SK-N-SH treated with all-trans-retinoic acid at 6 μM for 48 hours (cell line): ENCODE data around the gene GPER1.

Experiments
- ATAC-seq: fragments of 200-7000 bp; cut with Tn5 transposase; 3 replicates; pipeline ENCODE4 v1.9.1; 2020; ENCODE audit warnings: mild to moderate bottlenecking, moderate library complexity
- ARNTL ChIP-seq: fragments of 450-650 bp; formaldehyde crosslinking; IDR thresholded peaks from 2 replicates; pipeline ENCODE4 v1.5.0; 2020; ENCODE audit warnings: low read depth, mild to moderate bottlenecking, moderate library complexity, borderline replicate concordance
- BACH2 ChIP-seq: fragments of 250-450 bp; sonication (Bioruptor Pico); IDR thresholded peaks from 2 replicates; pipeline ENCODE4 v1.9.0; 2021; ENCODE audit warnings: mild to moderate bottlenecking, borderline replicate concordance
- CREB5 ChIP-seq: fragments of 250-450 bp; sonication (Bioruptor Pico); IDR thresholded peaks from 2 replicates; pipeline ENCODE4 v1.5.1; 2020; ENCODE audit warnings: low read depth, mild to moderate bottlenecking, moderate library complexity
- CSDC2 ChIP-seq: fragments of 250-450 bp; sonication (Bioruptor Pico); IDR thresholded peaks from 2 replicates; pipeline ENCODE4 v1.5.0; 2020; ENCODE audit warnings: mild to moderate bottlenecking, moderate library complexity
- CSRNP3 ChIP-seq: fragments of 250-450 bp; sonication (Bioruptor Pico); IDR thresholded peaks from 2 replicates; pipeline ENCODE4 v1.5.1; 2021; ENCODE audit warnings: mild to moderate bottlenecking, moderate library complexity
- ESRRG ChIP-seq: fragments of 250-450 bp; sonication (Bioruptor Pico); IDR thresholded peaks from 2 replicates; pipeline ENCODE4 v1.6.1; 2021; ENCODE audit warnings: mild to moderate bottlenecking
- GLIS3 ChIP-seq: fragments of 250-450 bp; sonication (Bioruptor Pico); IDR thresholded peaks from 2 replicates; pipeline ENCODE4 v1.5.0; 2020; ENCODE audit warnings: mild to moderate bottlenecking, moderate library complexity
- ISL1 ChIP-seq: fragments of 250-450 bp; sonication (Bioruptor Pico); IDR thresholded peaks from 2 replicates; pipeline ENCODE4 v2.1.2; 2022; ENCODE audit warnings: mild to moderate bottlenecking, moderate library complexity
- OSR1 ChIP-seq: fragments of 250-450 bp; sonication (Bioruptor Pico); IDR thresholded peaks from 2 replicates; pipeline ENCODE4 v1.8.0; 2022; ENCODE audit warnings: moderate library complexity, mild to moderate bottlenecking, inconsistent platforms
- PATZ1 ChIP-seq: fragments of 250-450 bp; sonication (Bioruptor Pico); IDR thresholded peaks from 2 replicates; pipeline ENCODE4 v1.8.0; 2020; ENCODE audit warnings: mild to moderate bottlenecking, moderate library complexity, borderline replicate concordance
- PPARA ChIP-seq: fragments of 250-450 bp; sonication (Bioruptor Pico); IDR thresholded peaks from 2 replicates; pipeline ENCODE4 v1.5.0; 2020; ENCODE audit warnings: mild to moderate bottlenecking, borderline replicate concordance
- SNAI2 ChIP-seq: fragments of 250-450 bp; sonication (Bioruptor Pico); IDR thresholded peaks from 2 replicates; pipeline ENCODE4 v1.5.0; 2020; ENCODE audit warnings: mild to moderate bottlenecking, moderate library complexity
- TCF4 ChIP-seq: fragments of 250-450 bp; sonication (Bioruptor Pico); IDR thresholded peaks from 2 replicates; pipeline ENCODE4 v1.8.0; 2021; ENCODE audit warnings: mild to moderate bottlenecking, moderate library complexity, borderline replicate concordance
- TOX ChIP-seq: fragments of 250-450 bp; sonication (Bioruptor Pico); IDR thresholded peaks from 2 replicates; pipeline ENCODE4 v1.8.0; 2021; ENCODE audit warnings: mild to moderate bottlenecking, moderate library complexity, borderline replicate concordance
- TSHZ2 ChIP-seq: fragments of 250-450 bp; sonication (Bioruptor Pico); IDR thresholded peaks from 2 replicates; pipeline ENCODE4 v1.5.0; 2020; ENCODE audit warnings: mild to moderate bottlenecking, moderate library complexity
- ZC3H10 ChIP-seq: fragments of 250-450 bp; sonication (Bioruptor Pico); IDR thresholded peaks from 2 replicates; pipeline ENCODE4 v1.5.1; 2021; ENCODE audit warnings: mild to moderate bottlenecking, moderate library complexity
- ZFP3 ChIP-seq: fragments of 250-450 bp; sonication (Bioruptor Pico); IDR thresholded peaks from 2 replicates; pipeline ENCODE4 v1.5.0; 2020; ENCODE audit warnings: mild to moderate bottlenecking, moderate library complexity
- ZFP30 ChIP-seq: fragments of 450-650 bp; formaldehyde crosslinking; IDR thresholded peaks from 2 replicates; pipeline ENCODE4 v1.5.0; 2022; ENCODE audit warnings: mild to moderate bottlenecking, moderate library complexity
- ZNF565 ChIP-seq: fragments of 450-650 bp; formaldehyde crosslinking; conservative IDR thresholded peaks from 2 replicates; pipeline ENCODE4 v1.5.0; 2020; ENCODE audit warnings: low read depth, mild to moderate bottlenecking, moderate library complexity
- ZNF70 ChIP-seq: fragments of 450-650 bp; formaldehyde crosslinking; IDR thresholded peaks from 2 replicates; pipeline ENCODE4 v1.5.0; 2020; ENCODE audit warnings: mild to moderate bottlenecking, moderate library complexity
- ZNF8 ChIP-seq: fragments of 450-650 bp; formaldehyde crosslinking; IDR thresholded peaks from 2 replicates; pipeline ENCODE4 v1.5.0; 2020; ENCODE audit warnings: mild to moderate bottlenecking, moderate library complexity

GPER1 gene

GRCh38 chr7:1120791-1121190 lies 32.9 kb downstream of the GPER1 start:
- TF ChIP-seq TSHZ2 (CRISPR knock-in tag) (no peak), PATZ1 (CRISPR knock-in tag) (no peak), ZNF565 (no peak), ARNTL (CRISPR knock-in tag) (no peak), ZC3H10 (CRISPR knock-in tag) (no peak), CREB5 (no peak), ZNF70 (CRISPR knock-in tag) (no peak), ESRRG (CRISPR knock-in tag) (no peak), CSRNP3 (CRISPR knock-in tag) (no peak), BACH2 (CRISPR knock-in tag) (no peak), ZNF8 (no peak), SNAI2 (no peak), PPARA (CRISPR knock-in tag) (no peak), ZFP30 (CRISPR knock-in tag) (no peak), CSDC2 (CRISPR knock-in tag) (no peak), ISL1 (CRISPR knock-in tag) (no peak), TCF4 (no peak), ZFP3 (CRISPR knock-in tag) (no peak)
- TF ChIP-seq, all 23 proteins: peak for 0
- no peak for ATAC-seq

- no peak for TF ChIP-seq BACH2 (CRISPR knock-in tag)
- no peak for TF ChIP-seq ZFP3 (CRISPR knock-in tag)
- TF ChIP-seq GLIS3 (CRISPR knock-in tag): no peak
- no peak for ATAC-seq
These were observed 33.6 kb downstream of the GPER1 start for GRCh38 chr7:1121476-1121875.

GRCh38 chr7:1121886-1122831 lies 34.2 kb downstream of the GPER1 start:
- TF ChIP-seq TOX (CRISPR knock-in tag): no peak
- TF ChIP-seq OSR1: no peak
- no peak for TF ChIP-seq PATZ1 (CRISPR knock-in tag)
- TF ChIP-seq ZFP30 (CRISPR knock-in tag): no peak
- TF ChIP-seq TSHZ2 (CRISPR knock-in tag): no peak
- no peak for ATAC-seq
